H1 (cell line): ENCODE measurements around the gene CISTR. TPM values are rescaled to one million over a fixed set of nuclear protein-coding genes. Genes with fewer than 3 reads are reported as not detected.

Experiments used
- CEBPB ChIP-seq: IDR thresholded peaks from 2 replicates; pipeline ENCODE4 v1.6.1; 2012; ENCODE audit warnings: low read depth, low read length
- EGR1 ChIP-seq: IDR thresholded peaks from 2 replicates; pipeline ENCODE4 v1.6.1; 2011; ENCODE audit warnings: low read depth, low read length, borderline replicate concordance
- EZH2 ChIP-seq: fragments of 200-600 bp; sonication (generic); IDR thresholded peaks from 2 replicates; pipeline ENCODE4 v1.7.1; 2012; ENCODE audit warnings: low read depth, mild to moderate bottlenecking, moderate library complexity, low read length, inconsistent platforms; ENCODE audit not compliant: severe bottlenecking
- POU5F1 ChIP-seq: IDR thresholded peaks from 2 replicates; pipeline ENCODE4 v1.6.1; 2011; ENCODE audit warnings: low read depth, mild to moderate bottlenecking, low read length, moderate library complexity
- RXRA ChIP-seq: IDR thresholded peaks from 2 replicates; pipeline ENCODE4 v1.6.1; 2011; ENCODE audit warnings: low read depth, mild to moderate bottlenecking, low read length, moderate library complexity; ENCODE audit not compliant: insufficient read depth
- YY1 ChIP-seq: IDR thresholded peaks from 2 replicates; pipeline ENCODE4 v1.6.1; 2011; ENCODE audit warnings: low read depth, mild to moderate bottlenecking, low read length
- polyA plus RNA-seq, 7 experiments: library from polyadenylated mRNA; depleted of rRNA in 3 of 7; stranded (reverse) in 5 of 7; unstranded in 2 of 7; fragments of >200 nt in 5 of 7; fragments of 200-250 nt in 2 of 7; gene quantifications; 1 replicate in 5 of 7; 2 replicates in 1 of 7; 4 replicates in 1 of 7; pipeline versions ENCODE4 v1.2.1 to v1.2.3, GENCODE V29; 2011 to 2013; ENCODE audit warnings: missing spikeins in 2 of 7, mixed read lengths in 2 of 7
- total RNA-seq: library from RNA; stranded (reverse); fragmentation: NEBNext Ultra II Directional; extraction: Animal tissue kit (Norgen Biotek cat#: 25700); gene quantifications from 2 replicates; pipeline ENCODE4 v1.2.1, GENCODE V29; 2021

The CISTR gene
- total and polyA plus RNA-seq, 2 of the 8 experiments (the other 6 are each of a cell fraction or from before 2014, with no cell fraction given), result not detected

DNA sequence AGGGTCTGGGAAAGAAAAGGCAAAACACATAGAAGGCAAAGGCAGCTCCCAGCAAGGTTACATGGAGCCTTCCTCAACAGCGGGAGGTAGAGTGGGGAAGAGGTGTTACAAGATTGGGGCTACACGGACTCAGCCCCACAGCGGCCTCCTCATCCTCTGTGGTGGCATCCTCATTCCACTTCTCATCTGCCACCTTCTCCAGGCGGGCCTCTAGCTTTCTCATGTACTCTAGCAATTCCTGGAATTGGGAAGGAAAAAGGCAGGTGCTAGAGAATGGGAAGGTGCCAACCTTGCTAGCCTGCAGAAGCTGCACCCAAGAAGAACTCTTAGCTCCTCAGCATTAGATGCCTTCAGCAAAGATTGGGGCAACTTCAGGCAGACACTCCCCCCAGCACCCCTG lies 37.8 kb downstream of the CISTR start (continued):
- no peak for TF ChIP-seq EGR1
- TF ChIP-seq RXRA, result no peak
- TF ChIP-seq POU5F1, result no peak
- no peak for TF ChIP-seq CEBPB
- TF ChIP-seq EZH2, result no peak
- no peak for TF ChIP-seq YY1
